ENCODE data around the gene DNER. TPM values are rescaled to one million over a fixed set of nuclear protein-coding genes. Genes with fewer than 3 reads are reported as not detected.

Gene DNER
- total RNA-seq, 2 donors from 2014 or later = 0.27 to 3.3 TPM

DNA sequence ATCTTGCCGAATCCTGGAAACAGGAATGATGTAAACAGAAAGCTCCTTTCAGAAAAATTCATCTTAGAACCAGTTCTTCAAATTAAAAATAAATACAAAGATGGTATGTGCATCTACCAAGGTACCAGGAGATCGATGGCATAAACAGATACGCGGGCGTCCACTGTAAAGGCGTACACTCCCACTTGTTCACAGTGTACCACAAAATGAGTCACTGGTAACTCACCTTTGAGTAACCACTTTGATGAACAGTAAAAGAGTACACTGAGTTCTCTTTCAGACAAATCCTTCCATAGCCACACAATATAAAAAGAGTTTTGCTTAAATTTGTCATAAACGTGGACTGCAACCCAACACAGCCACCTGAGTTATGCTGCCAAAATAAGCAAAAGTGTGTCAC, 128.3 kb downstream of the DNER start:
- H3K36me3 ChIP-seq = no peaks in the 10 kb centered on the region
- no peak overlapping the region for H3K4me3 ChIP-seq
- no peak for TF ChIP-seq CTCF (IDR thresholded peaks at IDR 0.05)
- peaks cover 4% of the 10 kb centered on the region in 2 donors for H3K4me1 ChIP-seq (ENCODE audit: control insufficient read depth in 1 of 2, low read depth in 2 of 2)
- no peak for DNase-seq (ENCODE audit: low spot score)
- no peak overlapping the region for H3K27ac ChIP-seq
- H3K9me3 ChIP-seq = no peaks in the 10 kb centered on the region
- no peak for ATAC-seq (ENCODE audit: insufficient number of reproducible peaks, low FRiP score, low read depth)
- no peaks in the 10 kb centered on the region for H3K27me3 ChIP-seq (replicated peaks; ENCODE audit: insufficient read depth)

- no peak for ATAC-seq (ENCODE audit: insufficient number of reproducible peaks, low FRiP score, low read depth)
- DNase-seq (ENCODE audit: low spot score) = no peak
- no peaks in the 10 kb centered on the region for H3K36me3 ChIP-seq
- no peaks in the 10 kb centered on the region for H3K9me3 ChIP-seq
- TF ChIP-seq CTCF (IDR thresholded peaks at IDR 0.05) = no peak
- peaks cover 4% of the 10 kb centered on the region in 2 donors for H3K4me1 ChIP-seq (ENCODE audit: control insufficient read depth in 1 of 2, low read depth in 2 of 2)
- H3K27me3 ChIP-seq (replicated peaks; ENCODE audit: insufficient read depth) = no peaks in the 10 kb centered on the region
- no peak overlapping the region for H3K27ac ChIP-seq
- H3K4me3 ChIP-seq = no peak overlapping the region
Observed at GRCh38 chr2:229582151-229582550, 132.2 kb downstream of the DNER start.

DNA sequence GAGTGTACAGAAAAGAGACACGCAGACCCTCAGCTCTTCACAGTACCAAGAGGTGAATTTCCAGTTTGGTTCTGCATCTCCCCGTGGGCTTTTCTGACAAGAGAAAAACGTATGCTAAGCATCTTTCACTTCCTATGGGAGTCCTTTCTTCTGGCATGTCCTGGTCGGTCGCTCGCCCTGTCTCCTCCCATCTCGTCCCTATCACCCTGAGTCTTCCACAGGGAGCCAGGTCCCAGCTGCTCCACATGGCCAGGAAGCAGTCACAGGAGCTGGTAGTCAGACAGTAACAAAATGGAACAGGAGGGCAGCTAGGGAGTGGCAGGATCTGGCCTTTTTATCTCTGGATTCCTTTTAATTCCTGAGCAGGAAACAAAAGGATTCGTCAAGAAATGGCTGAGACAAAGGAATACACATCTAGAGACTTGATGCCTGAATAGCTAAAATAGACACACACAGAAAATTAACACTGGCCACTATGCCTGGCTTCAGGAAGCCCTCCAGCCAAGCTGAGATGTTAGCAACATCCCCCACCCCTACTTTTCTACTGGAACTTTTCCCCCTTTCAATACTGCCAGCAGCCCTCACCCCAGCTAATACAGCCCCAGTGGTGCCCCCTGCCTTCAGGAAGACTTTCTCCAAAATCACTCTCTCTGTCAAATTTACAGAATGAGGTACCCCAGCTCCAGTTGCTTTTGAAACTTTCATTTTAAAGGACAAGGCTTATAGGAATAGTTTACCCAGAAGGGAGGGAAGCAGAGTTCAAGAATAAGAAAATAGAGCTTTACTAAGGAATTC, 136.1 kb downstream of the DNER start:
- Histone ChIP-seq H3K27me3 (replicated peaks; ENCODE audit: insufficient read depth) (no peaks in the 10 kb centered on the region), H3K9me3 (no peaks in the 10 kb centered on the region), H3K27ac (no peak overlapping the region), H3K4me3 (no peak overlapping the region), H3K36me3 (no peaks in the 10 kb centered on the region), H3K4me1 (ENCODE audit: control insufficient read depth in 1 of 2, low read depth in 2 of 2) (no peaks in the 10 kb centered on the region)
- ATAC-seq (ENCODE audit: insufficient number of reproducible peaks, low FRiP score, low read depth) (no peak), DNase-seq (ENCODE audit: low spot score) (no peak)
- TF ChIP-seq CTCF (IDR thresholded peaks at IDR 0.05) = no peak

DNA sequence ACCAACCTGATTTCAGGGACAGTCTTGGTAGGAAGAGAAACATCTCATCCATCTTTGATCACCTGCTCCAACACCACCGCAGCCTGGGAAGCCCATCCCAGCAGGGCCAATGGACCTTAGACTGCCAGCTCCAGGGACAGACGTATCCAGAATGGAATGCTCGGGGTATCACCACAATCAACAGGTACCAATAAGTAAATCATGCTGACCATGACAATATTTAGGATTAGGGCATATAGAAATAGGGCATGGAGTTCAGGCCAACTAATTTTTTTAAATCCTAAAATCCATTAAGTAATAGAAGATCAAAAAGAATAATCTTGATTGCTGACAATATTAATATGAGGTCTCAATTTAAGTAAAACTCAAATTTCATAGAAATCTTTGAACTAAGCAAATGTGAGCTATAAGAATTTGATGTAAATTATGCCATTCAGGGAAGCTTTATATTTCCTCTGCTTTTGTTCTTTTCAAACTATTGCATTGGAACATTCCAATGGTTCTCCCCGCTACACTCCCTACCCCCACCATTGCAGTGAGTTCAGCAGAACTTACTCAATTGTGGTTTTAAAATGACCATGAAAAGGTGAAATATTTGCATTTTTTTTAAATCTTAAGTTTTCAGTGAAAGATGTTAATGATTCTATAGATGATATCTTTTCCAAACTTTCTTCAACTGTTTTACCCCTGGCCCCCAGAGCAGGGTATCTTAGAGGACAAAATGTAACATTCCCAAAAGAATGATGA, 138.6 kb downstream of the DNER start:
- ATAC-seq (ENCODE audit: insufficient number of reproducible peaks, low FRiP score, low read depth) (no peak), DNase-seq (ENCODE audit: low spot score) (no peak)
- TF ChIP-seq CTCF (IDR thresholded peaks at IDR 0.05) = no peak
- no peaks in the 10 kb centered on the region for H3K4me1 ChIP-seq (ENCODE audit: control insufficient read depth in 1 of 2, low read depth in 2 of 2)
- no peaks in the 10 kb centered on the region for H3K27me3 ChIP-seq (replicated peaks; ENCODE audit: insufficient read depth)
- no peak overlapping the region for H3K4me3 ChIP-seq
- H3K36me3 ChIP-seq = no peaks in the 10 kb centered on the region
- H3K27ac ChIP-seq = no peak overlapping the region
- no peaks in the 10 kb centered on the region for H3K9me3 ChIP-seq

GRCh38 chr2:229572507-229573271, 141.7 kb downstream of the DNER start:
- Histone ChIP-seq H3K4me3 (no peak overlapping the region), H3K9me3 (no peaks in the 10 kb centered on the region), H3K27me3 (replicated peaks; ENCODE audit: insufficient read depth) (no peaks in the 10 kb centered on the region), H3K36me3 (no peaks in the 10 kb centered on the region), H3K27ac (no peak overlapping the region), H3K4me1 (ENCODE audit: control insufficient read depth in 1 of 2, low read depth in 2 of 2) (no peaks in the 10 kb centered on the region)
- DNase-seq (ENCODE audit: low spot score) (no peak), ATAC-seq (ENCODE audit: insufficient number of reproducible peaks, low FRiP score, low read depth) (no peak)
- no peak for TF ChIP-seq CTCF (IDR thresholded peaks at IDR 0.05)
